ENCODE data around the gene CNKSR3.

The CNKSR3 gene

GRCh38 chr6:154511791-154512190 lies 1.3 kb upstream of the CNKSR3 start:
- no peak for TF ChIP-seq CREB5 (CRISPR knock-in tag; IDR thresholded peaks at IDR 0.05; ENCODE audit: low read depth)
- TF ChIP-seq ZC3H10 (CRISPR knock-in tag; IDR thresholded peaks at IDR 0.05): no peak
- TF ChIP-seq BACH2 (CRISPR knock-in tag; IDR thresholded peaks at IDR 0.05; ENCODE audit: borderline replicate concordance): no peak
- no peak for TF ChIP-seq TSHZ2 (CRISPR knock-in tag; IDR thresholded peaks at IDR 0.05)
- TF ChIP-seq ZNF8 (CRISPR knock-in tag; IDR thresholded peaks at IDR 0.05): no peak
- no peak for TF ChIP-seq RARB (CRISPR knock-in tag; IDR thresholded peaks at IDR 0.05)
- TF ChIP-seq CSDC2 (CRISPR knock-in tag; IDR thresholded peaks at IDR 0.05): no peak
- ATAC-seq: no peak

- ATAC-seq: peak; percentile 34
- TF ChIP-seq SNAI2 (CRISPR knock-in tag; IDR thresholded peaks at IDR 0.05) (no peak), ISL1 (CRISPR knock-in tag; IDR thresholded peaks at IDR 0.05) (no peak), CSDC2 (CRISPR knock-in tag; IDR thresholded peaks at IDR 0.05) (no peak), ZFP3 (CRISPR knock-in tag; IDR thresholded peaks at IDR 0.05) (no peak), OSR1 (CRISPR knock-in tag; IDR thresholded peaks at IDR 0.05) (no peak), PPARA (CRISPR knock-in tag; IDR thresholded peaks at IDR 0.05; ENCODE audit: borderline replicate concordance) (no peak), POU6F1 (CRISPR knock-in tag; IDR thresholded peaks at IDR 0.05; ENCODE audit: borderline replicate concordance, low read depth) (no peak), CREB5 (CRISPR knock-in tag; IDR thresholded peaks at IDR 0.05; ENCODE audit: low read depth) (no peak), ZNF565 (CRISPR knock-in tag; conservative IDR thresholded peaks at IDR 0.05; ENCODE audit: low read depth) (no peak), ZC3H10 (CRISPR knock-in tag; IDR thresholded peaks at IDR 0.05) (no peak), ARNTL (CRISPR knock-in tag; IDR thresholded peaks at IDR 0.05; ENCODE audit: borderline replicate concordance, low read depth) (no peak), ZFP30 (CRISPR knock-in tag; IDR thresholded peaks at IDR 0.05) (no peak), TOX (CRISPR knock-in tag; IDR thresholded peaks at IDR 0.05; ENCODE audit: borderline replicate concordance) (no peak), ZNF8 (CRISPR knock-in tag; IDR thresholded peaks at IDR 0.05) (no peak), RARB (CRISPR knock-in tag; IDR thresholded peaks at IDR 0.05) (no peak), BACH2 (CRISPR knock-in tag; IDR thresholded peaks at IDR 0.05; ENCODE audit: borderline replicate concordance) (no peak), TCF4 (CRISPR knock-in tag; IDR thresholded peaks at IDR 0.05; ENCODE audit: borderline replicate concordance) (no peak), ESRRG (CRISPR knock-in tag; IDR thresholded peaks at IDR 0.05) (no peak), TSHZ2 (CRISPR knock-in tag; IDR thresholded peaks at IDR 0.05) (no peak)
These were observed 903 bp downstream of the CNKSR3 start for GRCh38 chr6:154509421-154510143.

All from SK-N-SH treated with all-trans-retinoic acid at 6 μM for 48 hours (cell line).